Measurements from ENCODE around the gene THSD7A. TPM values are rescaled to one million over a fixed set of nuclear protein-coding genes. Genes with fewer than 3 reads are reported as not detected.

Gene THSD7A
- total and polyA plus RNA-seq, 4 donors = 0.15 to 2.7 (median 1.9) TPM

DNA sequence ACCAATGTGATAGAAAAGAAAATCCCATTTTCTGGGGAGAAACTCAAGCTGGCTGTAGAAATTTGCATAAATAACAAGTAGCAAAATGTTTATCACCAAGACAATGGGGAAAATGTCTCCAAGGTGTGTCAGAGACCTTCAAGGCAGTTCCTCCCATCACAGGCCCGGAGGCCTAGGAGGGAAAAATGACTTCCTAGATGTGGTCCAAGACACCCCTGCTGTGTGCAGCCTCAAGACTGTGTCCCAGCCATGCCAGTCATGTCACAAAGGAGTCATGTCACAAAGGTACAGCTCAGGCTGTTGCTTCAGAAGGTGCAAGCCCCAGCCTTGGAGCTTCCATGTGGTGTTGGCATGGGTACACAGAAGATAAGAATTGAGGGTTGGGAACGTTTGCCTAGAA, 33.7 kb upstream of the THSD7A start (continued):
- no peak for TF ChIP-seq HNF4G (IDR thresholded peaks at IDR 0.05)
- no peak for TF ChIP-seq GABPA (IDR thresholded peaks at IDR 0.05 in 1 of 2, conservative IDR thresholded peaks at IDR 0.05 in 1 of 2)

DNA sequence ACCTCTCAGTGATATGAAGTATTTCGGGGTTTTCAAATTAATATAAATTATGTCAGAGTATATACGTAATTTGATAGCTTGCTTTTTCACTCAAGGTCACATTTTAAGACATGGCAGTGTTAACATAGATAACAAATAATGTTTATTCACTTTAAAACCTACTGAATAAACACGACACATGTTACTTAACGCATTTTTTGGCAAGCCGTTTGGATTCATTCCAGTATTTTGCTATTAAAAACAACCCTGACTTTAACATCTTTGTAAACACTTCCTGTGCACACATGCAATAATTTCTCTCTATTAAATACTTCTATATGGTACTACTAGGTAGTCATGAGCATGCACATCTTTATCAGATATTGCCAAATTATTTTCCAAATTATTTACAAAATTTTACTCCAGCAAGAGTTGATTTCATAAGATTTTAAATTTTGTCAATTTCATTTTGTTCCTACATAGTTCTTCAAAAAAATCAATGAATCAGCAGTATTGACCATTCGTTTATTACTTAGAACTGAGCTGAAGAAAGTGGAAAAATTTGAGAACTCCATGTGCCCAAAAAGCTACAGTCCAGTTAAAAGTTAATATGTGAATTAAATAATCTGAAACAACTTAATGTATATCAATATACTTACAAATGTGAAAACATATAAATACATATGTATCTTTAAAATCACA, 26.8 kb upstream of the THSD7A start:
- no peak overlapping the region for H3K9ac ChIP-seq (ENCODE audit: low read depth in 1 of 2, low read length in 2 of 2)

DNA sequence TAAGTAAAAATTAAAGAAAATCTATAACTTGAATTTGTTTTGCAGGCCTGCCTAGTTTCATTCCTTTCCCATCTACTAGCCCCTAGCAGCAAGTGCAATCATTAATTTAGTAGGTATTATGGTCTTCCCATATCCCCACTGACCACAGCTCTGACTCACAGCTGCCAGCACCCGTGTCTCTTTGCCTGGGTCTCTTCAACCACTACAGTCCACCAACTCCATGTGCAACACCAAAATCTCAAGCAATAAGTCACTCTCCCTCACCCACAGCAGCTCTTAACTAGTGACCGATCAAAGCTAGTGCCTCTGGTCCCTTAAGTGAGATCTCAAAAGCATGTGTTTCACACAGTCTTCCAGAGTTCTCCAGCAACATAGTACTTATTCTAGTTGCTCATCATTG, 26.0 kb upstream of the THSD7A start:
- H3K9ac ChIP-seq (ENCODE audit: low read depth in 1 of 2, low read length in 2 of 2) = no peak overlapping the region
- no peak for DNase-seq (ENCODE audit: low spot score)
- no peak overlapping the region for H3K4me3 ChIP-seq (ENCODE audit: low read depth in 1 of 3, low read length in 3 of 3)
- no peaks in the 10 kb centered on the region for H3K27me3 ChIP-seq (ENCODE audit: control insufficient read depth in 4 of 4, insufficient read depth in 4 of 4, low read length in 3 of 4)
- H3K27ac ChIP-seq (ENCODE audit: low read depth in 1 of 2, low read length in 2 of 2) = no peak overlapping the region
- no peaks in the 10 kb centered on the region for H3K36me3 ChIP-seq (ENCODE audit: control insufficient read depth in 4 of 4, insufficient read depth in 3 of 4, low read depth in 1 of 4, low read length in 3 of 4)
- no peaks in the 10 kb centered on the region for H3K9me3 ChIP-seq (ENCODE audit: control insufficient read depth in 4 of 4, low read length in 3 of 4)
- H3K4me1 ChIP-seq (ENCODE audit: control insufficient read depth in 4 of 4, insufficient read depth in 4 of 4, low read length in 3 of 4) = no peaks in the 10 kb centered on the region
- 89% methylated on average over 2 of the region's 2 CpGs for WGBS
- TF ChIP-seq, protein P1, sequence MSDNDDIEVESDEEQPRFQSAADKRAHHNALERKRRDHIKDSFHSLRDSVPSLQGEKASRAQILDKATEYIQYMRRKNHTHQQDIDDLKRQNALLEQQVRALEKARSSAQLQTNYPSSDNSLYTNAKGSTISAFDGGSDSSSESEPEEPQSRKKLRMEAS (IDR thresholded peaks at IDR 0.05) = no peak
- TF ChIP-seq, protein P2, sequence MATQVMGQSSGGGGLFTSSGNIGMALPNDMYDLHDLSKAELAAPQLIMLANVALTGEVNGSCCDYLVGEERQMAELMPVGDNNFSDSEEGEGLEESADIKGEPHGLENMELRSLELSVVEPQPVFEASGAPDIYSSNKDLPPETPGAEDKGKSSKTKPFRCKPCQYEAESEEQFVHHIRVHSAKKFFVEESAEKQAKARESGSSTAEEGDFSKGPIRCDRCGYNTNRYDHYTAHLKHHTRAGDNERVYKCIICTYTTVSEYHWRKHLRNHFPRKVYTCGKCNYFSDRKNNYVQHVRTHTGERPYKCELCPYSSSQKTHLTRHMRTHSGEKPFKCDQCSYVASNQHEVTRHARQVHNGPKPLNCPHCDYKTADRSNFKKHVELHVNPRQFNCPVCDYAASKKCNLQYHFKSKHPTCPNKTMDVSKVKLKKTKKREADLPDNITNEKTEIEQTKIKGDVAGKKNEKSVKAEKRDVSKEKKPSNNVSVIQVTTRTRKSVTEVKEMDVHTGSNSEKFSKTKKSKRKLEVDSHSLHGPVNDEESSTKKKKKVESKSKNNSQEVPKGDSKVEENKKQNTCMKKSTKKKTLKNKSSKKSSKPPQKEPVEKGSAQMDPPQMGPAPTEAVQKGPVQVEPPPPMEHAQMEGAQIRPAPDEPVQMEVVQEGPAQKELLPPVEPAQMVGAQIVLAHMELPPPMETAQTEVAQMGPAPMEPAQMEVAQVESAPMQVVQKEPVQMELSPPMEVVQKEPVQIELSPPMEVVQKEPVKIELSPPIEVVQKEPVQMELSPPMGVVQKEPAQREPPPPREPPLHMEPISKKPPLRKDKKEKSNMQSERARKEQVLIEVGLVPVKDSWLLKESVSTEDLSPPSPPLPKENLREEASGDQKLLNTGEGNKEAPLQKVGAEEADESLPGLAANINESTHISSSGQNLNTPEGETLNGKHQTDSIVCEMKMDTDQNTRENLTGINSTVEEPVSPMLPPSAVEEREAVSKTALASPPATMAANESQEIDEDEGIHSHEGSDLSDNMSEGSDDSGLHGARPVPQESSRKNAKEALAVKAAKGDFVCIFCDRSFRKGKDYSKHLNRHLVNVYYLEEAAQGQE (IDR thresholded peaks at IDR 0.05) = no peak
- TF ChIP-seq, protein P3, sequence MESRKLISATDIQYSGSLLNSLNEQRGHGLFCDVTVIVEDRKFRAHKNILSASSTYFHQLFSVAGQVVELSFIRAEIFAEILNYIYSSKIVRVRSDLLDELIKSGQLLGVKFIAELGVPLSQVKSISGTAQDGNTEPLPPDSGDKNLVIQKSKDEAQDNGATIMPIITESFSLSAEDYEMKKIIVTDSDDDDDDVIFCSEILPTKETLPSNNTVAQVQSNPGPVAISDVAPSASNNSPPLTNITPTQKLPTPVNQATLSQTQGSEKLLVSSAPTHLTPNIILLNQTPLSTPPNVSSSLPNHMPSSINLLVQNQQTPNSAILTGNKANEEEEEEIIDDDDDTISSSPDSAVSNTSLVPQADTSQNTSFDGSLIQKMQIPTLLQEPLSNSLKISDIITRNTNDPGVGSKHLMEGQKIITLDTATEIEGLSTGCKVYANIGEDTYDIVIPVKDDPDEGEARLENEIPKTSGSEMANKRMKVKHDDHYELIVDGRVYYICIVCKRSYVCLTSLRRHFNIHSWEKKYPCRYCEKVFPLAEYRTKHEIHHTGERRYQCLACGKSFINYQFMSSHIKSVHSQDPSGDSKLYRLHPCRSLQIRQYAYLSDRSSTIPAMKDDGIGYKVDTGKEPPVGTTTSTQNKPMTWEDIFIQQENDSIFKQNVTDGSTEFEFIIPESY (IDR thresholded peaks at IDR 0.05) = no peak
- TF ChIP-seq GABPA (IDR thresholded peaks at IDR 0.05 in 1 of 2, conservative IDR thresholded peaks at IDR 0.05 in 1 of 2) (no peak), TAF1 (conservative IDR thresholded peaks at IDR 0.05) (no peak)

More for the DNA sequence above, 26.8 kb upstream of the THSD7A start:
- TF ChIP-seq HNF4G (IDR thresholded peaks at IDR 0.05) (no peak), RXRA (IDR thresholded peaks at IDR 0.05) (no peak), TAF1 (conservative IDR thresholded peaks at IDR 0.05) (no peak), GABPA (IDR thresholded peaks at IDR 0.05 in 1 of 2, conservative IDR thresholded peaks at IDR 0.05 in 1 of 2) (no peak), HNF4A (conservative IDR thresholded peaks at IDR 0.05) (no peak), YY1 (IDR thresholded peaks at IDR 0.05) (no peak), JUND (IDR thresholded peaks at IDR 0.05) (no peak), NR2F2 (IDR thresholded peaks at IDR 0.05) (no peak), RAD21 (IDR thresholded peaks at IDR 0.05) (no peak), EGR1 (IDR thresholded peaks at IDR 0.05; ENCODE audit: low read depth in 2 of 2) (no peak), SP1 (IDR thresholded peaks at IDR 0.05) (no peak), FOXA2 (IDR thresholded peaks at IDR 0.05) (no peak)
- TF ChIP-seq, protein P4, sequence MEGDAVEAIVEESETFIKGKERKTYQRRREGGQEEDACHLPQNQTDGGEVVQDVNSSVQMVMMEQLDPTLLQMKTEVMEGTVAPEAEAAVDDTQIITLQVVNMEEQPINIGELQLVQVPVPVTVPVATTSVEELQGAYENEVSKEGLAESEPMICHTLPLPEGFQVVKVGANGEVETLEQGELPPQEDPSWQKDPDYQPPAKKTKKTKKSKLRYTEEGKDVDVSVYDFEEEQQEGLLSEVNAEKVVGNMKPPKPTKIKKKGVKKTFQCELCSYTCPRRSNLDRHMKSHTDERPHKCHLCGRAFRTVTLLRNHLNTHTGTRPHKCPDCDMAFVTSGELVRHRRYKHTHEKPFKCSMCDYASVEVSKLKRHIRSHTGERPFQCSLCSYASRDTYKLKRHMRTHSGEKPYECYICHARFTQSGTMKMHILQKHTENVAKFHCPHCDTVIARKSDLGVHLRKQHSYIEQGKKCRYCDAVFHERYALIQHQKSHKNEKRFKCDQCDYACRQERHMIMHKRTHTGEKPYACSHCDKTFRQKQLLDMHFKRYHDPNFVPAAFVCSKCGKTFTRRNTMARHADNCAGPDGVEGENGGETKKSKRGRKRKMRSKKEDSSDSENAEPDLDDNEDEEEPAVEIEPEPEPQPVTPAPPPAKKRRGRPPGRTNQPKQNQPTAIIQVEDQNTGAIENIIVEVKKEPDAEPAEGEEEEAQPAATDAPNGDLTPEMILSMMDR (IDR thresholded peaks at IDR 0.05; ENCODE audit: low read depth, low read length, missing input control) = no peak
- TF ChIP-seq, protein P5, sequence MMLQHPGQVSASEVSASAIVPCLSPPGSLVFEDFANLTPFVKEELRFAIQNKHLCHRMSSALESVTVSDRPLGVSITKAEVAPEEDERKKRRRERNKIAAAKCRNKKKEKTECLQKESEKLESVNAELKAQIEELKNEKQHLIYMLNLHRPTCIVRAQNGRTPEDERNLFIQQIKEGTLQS (IDR thresholded peaks at IDR 0.05) = no peak
- TF ChIP-seq, protein P2 (IDR thresholded peaks at IDR 0.05) = no peak
- TF ChIP-seq, protein P1 (IDR thresholded peaks at IDR 0.05) = no peak
- H3K36me3 ChIP-seq (ENCODE audit: control insufficient read depth in 4 of 4, insufficient read depth in 3 of 4, low read depth in 1 of 4, low read length in 3 of 4) = no peaks in the 10 kb centered on the region
- no peaks in the 10 kb centered on the region for H3K9me3 ChIP-seq (ENCODE audit: control insufficient read depth in 4 of 4, low read length in 3 of 4)
- no peaks in the 10 kb centered on the region for H3K4me1 ChIP-seq (ENCODE audit: control insufficient read depth in 4 of 4, insufficient read depth in 4 of 4, low read length in 3 of 4)
- no peaks in the 10 kb centered on the region for H3K27me3 ChIP-seq (ENCODE audit: control insufficient read depth in 4 of 4, insufficient read depth in 4 of 4, low read length in 3 of 4)
- no peak for DNase-seq (ENCODE audit: low spot score)
- 43% methylated on average over 6 of the region's 6 CpGs for WGBS
- H3K4me3 ChIP-seq (ENCODE audit: low read depth in 1 of 3, low read length in 3 of 3) = no peak overlapping the region
- H3K27ac ChIP-seq (ENCODE audit: low read depth in 1 of 2, low read length in 2 of 2) = no peak overlapping the region

All from liver (tissue), 9 donors.